Mucosa of descending colon (tissue), 3 donors: ENCODE data around the gene PRKCE. TPM values are rescaled to one million over a fixed set of nuclear protein-coding genes. Genes with fewer than 3 reads are reported as not detected.

Experiments
- ATAC-seq: fragments of 200-7000 bp; cut with Tn5 transposase; one replicate; pipeline ENCODE4 v1.9.1; 2020; ENCODE audit warnings: mild to moderate bottlenecking, moderate library complexity
- DNase-seq, 3 donors: peaks; one replicate each; pipeline ENCODE4 v3.0.0-alpha.2; 2020
- H3K36me3 ChIP-seq: fragments of 200-600 bp; one replicate; pipeline ENCODE4 v1.8.0; 2021; ENCODE audit warnings: low read depth, mild to moderate bottlenecking
- H3K4me1 ChIP-seq: fragments of 200-600 bp; one replicate; pipeline ENCODE4 v1.8.0; 2021; ENCODE audit warnings: low read depth, mild to moderate bottlenecking
- H3K4me3 ChIP-seq: fragments of 200-600 bp; one replicate; pipeline ENCODE4 v1.8.0; 2021; ENCODE audit warnings: mild to moderate bottlenecking
- H3K9me3 ChIP-seq: fragments of 200-600 bp; one replicate; pipeline ENCODE4 v1.8.0; 2021; ENCODE audit warnings: mild to moderate bottlenecking
- CTCF ChIP-seq: fragments of 200-600 bp; IDR thresholded peaks from one replicate; pipeline ENCODE4 v1.8.0; 2022; ENCODE audit warnings: antibody characterized with exemption, mild to moderate bottlenecking
- intact Hi-C, 2 donors: fragments of 100-400 bp; cut with DNase I in 1 of 2; cut with micrococcal nuclease in 1 of 2; formaldehyde crosslinking; loops; one replicate each; pipeline versions ENCODE4 v1.11.0 to v1.11.1; 2022; cut with DNase I, micrococcal nuclease
- total RNA-seq, 3 donors: library from RNA; stranded (reverse); fragmentation: NEBNext Ultra II Directional in 2 of 3; extraction: Animal tissue kit (Norgen Biotek cat#: 25700) in 2 of 3; gene quantifications; one replicate each; pipeline versions ENCODE4 v1.2.1 to v1.2.4, GENCODE V29; 2021 to 2023
- donor health status: DM: no; HTN: no; CAD: no; lungs with moderate emphysema.
- donor health status: DM: no; HTN: no; CAD: no.
- donor health status: DM: no; HTN: yes; CAD: no.

PRKCE gene
- total RNA-seq, 3 donors from 2014 or later, result 24.5 to 52.0 (median 32.7) TPM

GRCh38 chr2:45732946-45733345 lies 81.5 kb downstream of the PRKCE start:
- TF ChIP-seq CTCF, result no peak
- DNase-seq (no peak), ATAC-seq (no peak)
- Histone ChIP-seq H3K4me3 (no peak overlapping the region), H3K9me3 (no peaks in the 10 kb centered on the region), H3K36me3 (no peaks in the 10 kb centered on the region), H3K4me1 (no peaks in the 10 kb centered on the region)
- intact Hi-C loops, result no loop called here

- no peaks in the 10 kb centered on the region for H3K9me3 ChIP-seq
- no peaks in the 10 kb centered on the region for H3K4me1 ChIP-seq
- intact Hi-C loops, result no loop called here
- no peak overlapping the region for H3K4me3 ChIP-seq
- no peak for TF ChIP-seq CTCF
- H3K36me3 ChIP-seq, result no peaks in the 10 kb centered on the region
- ATAC-seq, result no peak
- no peak for DNase-seq
Observed at GRCh38 chr2:45734336-45734735, 82.9 kb downstream of the PRKCE start.

GRCh38 chr2:45734952-45735351 lies 83.5 kb downstream of the PRKCE start:
- Histone ChIP-seq H3K4me1 (no peaks in the 10 kb centered on the region), H3K9me3 (no peaks in the 10 kb centered on the region), H3K4me3 (no peak overlapping the region), H3K36me3 (no peaks in the 10 kb centered on the region)
- DNase-seq, result no peak
- TF ChIP-seq CTCF, result no peak
- no peak for ATAC-seq
- intact Hi-C loops, result no loop called here

- intact Hi-C loops, result no loop called here
- DNase-seq (no peak), ATAC-seq (no peak)
- Histone ChIP-seq H3K36me3 (no peaks in the 10 kb centered on the region), H3K9me3 (no peaks in the 10 kb centered on the region), H3K4me3 (no peak overlapping the region), H3K4me1 (no peaks in the 10 kb centered on the region)
- no peak for TF ChIP-seq CTCF
Observed at GRCh38 chr2:45736757-45737704, 85.6 kb downstream of the PRKCE start.

GRCh38 chr2:45739796-45740485 lies 88.5 kb downstream of the PRKCE start:
- intact Hi-C loops, result no loop called here
- H3K4me1 ChIP-seq, result peaks cover 13% of the 10 kb centered on the region
- DNase-seq (no peak), ATAC-seq (no peak)
- no peak for TF ChIP-seq CTCF
- H3K9me3 ChIP-seq, result no peaks in the 10 kb centered on the region
- H3K4me3 ChIP-seq, result no peak overlapping the region
- H3K36me3 ChIP-seq, result no peaks in the 10 kb centered on the region
